Endothelial cell of umbilical vein (primary cell): ENCODE results near the gene EBI3. TPM values are rescaled to one million over a fixed set of nuclear protein-coding genes. Genes with fewer than 3 reads are reported as not detected.

Experiments
- BruUV-seq: library from RNA; stranded (reverse); fragments of 400-500 nt; replicated peaks from 2 replicates; lab custom pipeline; 2021; lab: Mats Ljungman, UMichigan
- CTCF ChIA-PET: fragments of 300-600, 350-600 bp; sonication (Branson Sonifier 250); formaldehyde crosslinking; loops from one replicate; lab custom pipeline; 2021; ENCODE audit warnings: antibody characterized with exemption, inconsistent platforms; lab: Charles Lee
- POLR2A ChIA-PET: fragments of 300-600, 350-600 bp; sonication (Branson Sonifier 250); formaldehyde crosslinking; loops from one replicate; lab custom pipeline; 2021; ENCODE audit warnings: antibody characterized with exemption, inconsistent platforms; lab: Charles Lee
- DNase-seq: peaks from one replicate; pipeline ENCODE4 v3.0.0-alpha.2; 2011; ENCODE audit warnings: low read depth, low spot score
- FAIRE-seq: peaks from 2 replicates; lab custom pipeline; 2011; peaks lifted over from hg19 to GRCh38; lab: Jason Lieb, UNC
- H2AFZ ChIP-seq: 2 replicates; pipeline ENCODE4 v1.6.0; 2012; ENCODE audit warnings: low read depth, low read length, control low read depth, inconsistent platforms
- H3K27ac ChIP-seq: 2 replicates; pipeline ENCODE4 v1.5.1; 2011; ENCODE audit warnings: low read depth, mild to moderate bottlenecking, control low read depth, low read length, moderate library complexity; ENCODE audit not compliant: insufficient read depth
- H3K27me3 ChIP-seq, 2 experiments: 2 replicates each; pipeline versions ENCODE4 v1.6.0 to v1.6.1; 2011; ENCODE audit warnings: low read length in 2 of 2, mixed read lengths in 1 of 2; ENCODE audit not compliant: control insufficient read depth in 2 of 2, insufficient read depth in 2 of 2
- H3K36me3 ChIP-seq, 2 experiments: 2 replicates in 1 of 2; 3 replicates in 1 of 2; pipeline ENCODE4 v1.5.1; 2011; ENCODE audit warnings: low read length in 2 of 2, mild to moderate bottlenecking in 1 of 2, moderate library complexity in 1 of 2; ENCODE audit not compliant: control insufficient read depth in 2 of 2, insufficient read depth in 2 of 2; ENCODE audit errors: extremely low read depth in 1 of 2
- H3K4me1 ChIP-seq: 3 replicates; pipeline ENCODE4 v1.5.1; 2011; ENCODE audit warnings: mild to moderate bottlenecking, low read length; ENCODE audit not compliant: control insufficient read depth, insufficient read depth; ENCODE audit errors: extremely low read depth
- H3K4me2 ChIP-seq: 2 replicates; pipeline ENCODE4 v1.6.1; 2011; ENCODE audit warnings: low read length, control low read depth, mixed read lengths; ENCODE audit not compliant: insufficient read depth
- H3K4me3 ChIP-seq, 3 experiments: fragments of 200-600 bp in 1 of 3; sonication (generic), shearing (Covaris generic) in 1 of 3; replicated peaks in 1 of 3; 2 replicates each; pipeline ENCODE4 v1.5.1; 2011 to 2016; ENCODE audit warnings: control low read depth in 3 of 3, low read length in 3 of 3, mild to moderate bottlenecking in 2 of 3, inconsistent platforms in 1 of 3, low read depth in 1 of 3, moderate library complexity in 1 of 3; ENCODE audit not compliant: insufficient read depth in 1 of 3
- H3K79me2 ChIP-seq: 2 replicates; pipeline ENCODE4 v1.6.0; 2012; ENCODE audit warnings: low read length, inconsistent platforms; ENCODE audit not compliant: control insufficient read depth, insufficient read depth
- H3K9ac ChIP-seq: replicated peaks from 2 replicates; pipeline ENCODE3; 2011; ENCODE audit warnings: low read length, control low read depth; ENCODE audit not compliant: insufficient read depth; ENCODE audit errors: extremely low read depth
- H3K9me1 ChIP-seq: replicated peaks from 3 replicates; pipeline ENCODE4 v1.6.0; 2011; ENCODE audit warnings: mild to moderate bottlenecking, low read length; ENCODE audit not compliant: control insufficient read depth, insufficient read depth; ENCODE audit errors: extremely low read depth
- H3K9me3 ChIP-seq: replicated peaks from 2 replicates; pipeline ENCODE4 v1.5.1; 2012; ENCODE audit warnings: low read length, inconsistent platforms; ENCODE audit not compliant: control insufficient read depth, insufficient read depth
- H4K20me1 ChIP-seq: replicated peaks from 2 replicates; pipeline ENCODE3; 2011; ENCODE audit warnings: mild to moderate bottlenecking, low read length; ENCODE audit not compliant: control insufficient read depth, insufficient read depth; ENCODE audit errors: extremely low read depth
- CTCF ChIP-seq, 2 donors: IDR thresholded peaks; 1 replicate in 1 of 2; 2 replicates in 1 of 2; pipeline ENCODE4 v1.5.1; 2011; ENCODE audit warnings: low read length in 2 of 2, mild to moderate bottlenecking in 2 of 2, moderate library complexity in 2 of 2, control low read depth in 1 of 2, inconsistent platforms in 1 of 2, low read depth in 1 of 2; ENCODE audit not compliant: insufficient read depth in 1 of 2; ENCODE audit errors: extremely low read depth in 1 of 2
- EZH2 ChIP-seq: IDR thresholded peaks from 2 replicates; pipeline ENCODE4 v1.6.1; 2012; ENCODE audit warnings: borderline replicate concordance, low read depth, mild to moderate bottlenecking, moderate library complexity, low read length, inconsistent platforms; ENCODE audit not compliant: severe bottlenecking
- FOS ChIP-seq: IDR thresholded peaks from 2 replicates; pipeline ENCODE4 v1.6.1; 2011; ENCODE audit warnings: mild to moderate bottlenecking, low read length, moderate library complexity, borderline replicate concordance; ENCODE audit not compliant: insufficient read depth
- GATA2 ChIP-seq: IDR thresholded peaks from 2 replicates; pipeline ENCODE4 v1.7.0; 2011; ENCODE audit warnings: low read depth, mild to moderate bottlenecking, moderate library complexity, mixed read lengths, low read length; ENCODE audit not compliant: insufficient read length, insufficient read depth
- JUN ChIP-seq: IDR thresholded peaks from 2 replicates; pipeline ENCODE4 v1.6.1; 2011; ENCODE audit warnings: borderline replicate concordance, low read depth; ENCODE audit not compliant: insufficient read length, insufficient read depth
- MAX ChIP-seq: IDR thresholded peaks from 2 replicates; pipeline ENCODE4 v1.6.1; 2011; ENCODE audit not compliant: insufficient read depth, insufficient read length
- MYC ChIP-seq: IDR thresholded peaks from one replicate; pipeline ENCODE4 v1.6.1; 2011; ENCODE audit warnings: mild to moderate bottlenecking, low read depth, low read length
- POLR2A ChIP-seq: IDR thresholded peaks from 2 replicates; pipeline ENCODE4 v1.6.1; 2012; ENCODE audit warnings: low read depth, mild to moderate bottlenecking, control low read depth, low read length
- POLR2AphosphoS5 ChIP-seq: IDR thresholded peaks from 2 replicates; pipeline ENCODE4 v1.6.1; 2012; ENCODE audit warnings: low read depth, mild to moderate bottlenecking, control low read depth, low read length, moderate library complexity; ENCODE audit not compliant: insufficient read depth
- dilution Hi-C: fragments of 300-500 bp; cut with MboI; formaldehyde crosslinking; loops from one replicate; pipeline ENCODE4 v1.15.0; 2019; ENCODE audit warnings: low sequenced_read_pairs; ENCODE audit not compliant: extremely low pct_ligation_motif_present
- intact Hi-C: fragments of 100-400 bp; cut with micrococcal nuclease; formaldehyde crosslinking; loops from one replicate; pipeline ENCODE4 v1.10.0; 2022
- polyA plus RNA-seq, 4 experiments: library from polyadenylated mRNA; depleted of rRNA in 3 of 4; stranded (reverse) in 3 of 4; unstranded in 1 of 4; fragments of >200 nt; gene quantifications; 2 replicates each; pipeline versions ENCODE4 v1.2.1 to v1.2.3, GENCODE V29; 2011 to 2012; ENCODE audit warnings: missing spikeins in 1 of 4
- total RNA-seq: library from RNA; stranded (reverse); gene quantifications from 2 replicates; pipeline ENCODE4 v1.2.3, GENCODE V29; 2021

Gene EBI3
- total and polyA plus RNA-seq, 2 donors (not counting 3 experiments of a cell fraction or from before 2014, with no cell fraction given): 0.29 to 1.0 TPM

GRCh38 chr19:4201798-4202197, 27.5 kb upstream of the EBI3 start:
- H3K4me1 ChIP-seq: no peaks in the 10 kb centered on the region
- CTCF ChIA-PET: interaction anchor here (0.7 to 4.2 kb wide), 9 partner anchors 11 to 380 kb away, joined by 3 to 36 read pairs (median 6); partner anchors contain the start of gene EEF2
- no peak overlapping the region for H3K9ac ChIP-seq
- POLR2A ChIA-PET: interaction anchor here (1.4 kb wide), 1 partner anchor 216 kb away, joined by 4 read pairs; the partner anchor contains the start of gene EEF2
- intact Hi-C loops: no loop called here
- dilution Hi-C loops: no loop called here
- H3K79me2 ChIP-seq: no peaks in the 10 kb centered on the region
- H3K9me3 ChIP-seq: no peaks in the 10 kb centered on the region
- H3K36me3 ChIP-seq: no peaks in the 10 kb centered on the region
- DNase-seq: no peak
- no peak overlapping the region for H3K4me2 ChIP-seq
- BruUV-seq: no TSS peak
- H2AFZ ChIP-seq: no peak overlapping the region
- TF ChIP-seq POLR2AphosphoS5 (no peak), CTCF (IDR thresholded peaks at IDR 0.05; ENCODE audit: extremely low read depth in 1 of 2, insufficient read depth in 1 of 2, low read depth in 1 of 2, low read length in 2 of 2) (no peak), EZH2 (no peak), JUN (no peak), GATA2 (no peak), POLR2A (no peak), MYC (no peak), FOS (no peak), MAX (no peak)
- no peaks in the 10 kb centered on the region for H4K20me1 ChIP-seq
- H3K27ac ChIP-seq: no peak overlapping the region
- FAIRE-seq: no peak
- peaks cover 6 to 12% of the 10 kb centered on the region in 2 experiments for H3K27me3 ChIP-seq
- H3K4me3 ChIP-seq: no peak overlapping the region
- H3K9me1 ChIP-seq: no peaks in the 10 kb centered on the region
